DOHH2 (cell line): Measurements from ENCODE around the gene CIB1.
A peak's percentile ranks its signal among the peaks of the same experiment; 100 is the strongest.

ENCODE experiments used
- CTCF ChIP-seq: fragments of 200-600 bp; sonication (generic); IDR thresholded peaks from one replicate; pipeline ENCODE4 v1.5.1; 2014; ENCODE audit warnings: antibody characterized with exemption, mild to moderate bottlenecking, low read depth, low read length; ENCODE audit not compliant: poor library complexity, severe bottlenecking
- EZH2phosphoT487 ChIP-seq: fragments of 200-600 bp; sonication (generic); IDR thresholded peaks from 2 replicates; pipeline ENCODE4 v1.6.1; 2017; ENCODE audit warnings: borderline replicate concordance, mild to moderate bottlenecking, antibody characterized with exemption, low read length, moderate library complexity, mixed read lengths

GRCh38 chr15:90221246-90221900 is 12.4 kb downstream of the CIB1 start:
- peak; percentile 69 for TF ChIP-seq CTCF
- no peak for TF ChIP-seq EZH2phosphoT487
